Muscle of leg (tissue), 11 donors: ENCODE data around the gene MT1A. TPM values are rescaled to one million over a fixed set of nuclear protein-coding genes. Genes with fewer than 3 reads are reported as not detected.
"Not testable (repeated sequence)": the region's sequence is repeated elsewhere in the genome, so short reads cannot be mapped to it uniquely, and the experiment has no call there.

Source experiments
- DNase-seq: peaks from one replicate; pipeline ENCODE4 v3.0.0; 2013
- H3K27ac ChIP-seq: one replicate; pipeline ENCODE4 v1.5.1; 2013; ENCODE audit warnings: mild to moderate bottlenecking, low read length, control low read depth
- H3K27me3 ChIP-seq: one replicate; pipeline ENCODE4 v1.6.1; 2013; ENCODE audit warnings: low read length; ENCODE audit not compliant: control insufficient read depth, insufficient read depth
- H3K36me3 ChIP-seq: one replicate; pipeline ENCODE4 v1.6.1; 2013; ENCODE audit warnings: low read length; ENCODE audit not compliant: control insufficient read depth, insufficient read depth
- H3K4me1 ChIP-seq: one replicate; pipeline ENCODE4 v1.6.1; 2013; ENCODE audit warnings: low read length; ENCODE audit not compliant: control insufficient read depth, insufficient read depth
- H3K4me3 ChIP-seq: one replicate; pipeline ENCODE4 v1.5.1; 2013; ENCODE audit warnings: low read length, control low read depth
- H3K9me3 ChIP-seq: replicated peaks from 2 replicates; pipeline ENCODE4 v1.6.1; 2013; ENCODE audit warnings: low read depth, low read length; ENCODE audit not compliant: control insufficient read depth
- WGBS: methylation state at CpG from one replicate; pipeline ENCODE4 v1.1.5; 2013; ENCODE audit warnings: missing lambda C conversion rate; ENCODE audit not compliant: insufficient coverage; 5-methylcytosine and 5-hydroxymethylcytosine counted together
- polyA plus RNA-seq, 8 donors: library from polyadenylated mRNA; unstranded; fragments of 120-200 nt; gene quantifications; one replicate each; pipeline versions ENCODE4 v1.2.1 to v1.2.3, GENCODE V29; 2013; ENCODE audit warnings: inconsistent platforms in 1 of 8, low replicate concordance in 1 of 8; ENCODE audit not compliant: insufficient read length in 8 of 8, insufficient read depth in 1 of 8
- total RNA-seq: library from RNA; stranded (reverse); fragments of 120-200 nt; gene quantifications from one replicate; pipeline ENCODE4 v1.2.4, GENCODE V29; 2013

Gene MT1A
- total and polyA plus RNA-seq, 9 donors: 0.41 to 0.58 (median 0.55) TPM; not detected in 6

- not testable (repeated sequence) for DNase-seq, H3K27ac ChIP-seq, H3K36me3 ChIP-seq, H3K9me3 ChIP-seq, H3K4me3 ChIP-seq
- Histone ChIP-seq H3K27me3 (peaks cover 26% of the 10 kb centered on the region), H3K4me1 (peaks cover 35% of the 10 kb centered on the region)
- 77% methylated on average over 3 of the region's 4 CpGs for WGBS
Observed at GRCh38 chr16:56621665-56622445, 16.6 kb upstream of the MT1A start.

- peaks cover 22% of the 10 kb centered on the region for H3K4me1 ChIP-seq
- not testable (repeated sequence) for H3K9me3 ChIP-seq, H3K4me3 ChIP-seq, H3K27ac ChIP-seq, H3K36me3 ChIP-seq, DNase-seq
- WGBS: 74% methylated on average over 3 of the region's 5 CpGs
- H3K27me3 ChIP-seq: peaks cover 21% of the 10 kb centered on the region
Observed at GRCh38 chr16:56623184-56623583, 15.3 kb upstream of the MT1A start.

DNA sequence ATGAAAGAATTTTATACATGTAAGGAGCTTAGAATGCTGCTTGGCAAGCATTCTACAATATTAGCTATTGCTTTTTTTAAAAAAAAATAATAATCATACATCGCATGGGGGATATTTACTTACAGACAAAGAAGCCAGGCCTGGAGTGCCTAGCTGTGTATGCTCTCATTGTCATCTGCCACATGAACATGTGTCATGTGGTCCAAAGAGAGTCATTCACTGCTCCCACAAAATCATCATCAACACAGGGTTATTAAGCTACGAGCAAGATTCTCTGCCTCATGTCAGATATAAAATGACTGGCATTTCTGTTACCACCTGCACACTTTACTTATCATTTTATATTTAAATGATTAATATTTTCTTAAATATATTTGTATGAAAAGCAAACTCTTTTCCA is 14.8 kb upstream of the MT1A start:
- Histone ChIP-seq H3K4me1 (peaks cover 19% of the 10 kb centered on the region), H3K27me3 (peaks cover 22% of the 10 kb centered on the region), H3K9me3 (no peaks in the 10 kb centered on the region), H3K27ac (no peak overlapping the region), H3K4me3 (no peak overlapping the region), H3K36me3 (no peaks in the 10 kb centered on the region)
- WGBS: no CpG with 5 or more reads among the region's 2 CpGs
- no peak for DNase-seq

DNA sequence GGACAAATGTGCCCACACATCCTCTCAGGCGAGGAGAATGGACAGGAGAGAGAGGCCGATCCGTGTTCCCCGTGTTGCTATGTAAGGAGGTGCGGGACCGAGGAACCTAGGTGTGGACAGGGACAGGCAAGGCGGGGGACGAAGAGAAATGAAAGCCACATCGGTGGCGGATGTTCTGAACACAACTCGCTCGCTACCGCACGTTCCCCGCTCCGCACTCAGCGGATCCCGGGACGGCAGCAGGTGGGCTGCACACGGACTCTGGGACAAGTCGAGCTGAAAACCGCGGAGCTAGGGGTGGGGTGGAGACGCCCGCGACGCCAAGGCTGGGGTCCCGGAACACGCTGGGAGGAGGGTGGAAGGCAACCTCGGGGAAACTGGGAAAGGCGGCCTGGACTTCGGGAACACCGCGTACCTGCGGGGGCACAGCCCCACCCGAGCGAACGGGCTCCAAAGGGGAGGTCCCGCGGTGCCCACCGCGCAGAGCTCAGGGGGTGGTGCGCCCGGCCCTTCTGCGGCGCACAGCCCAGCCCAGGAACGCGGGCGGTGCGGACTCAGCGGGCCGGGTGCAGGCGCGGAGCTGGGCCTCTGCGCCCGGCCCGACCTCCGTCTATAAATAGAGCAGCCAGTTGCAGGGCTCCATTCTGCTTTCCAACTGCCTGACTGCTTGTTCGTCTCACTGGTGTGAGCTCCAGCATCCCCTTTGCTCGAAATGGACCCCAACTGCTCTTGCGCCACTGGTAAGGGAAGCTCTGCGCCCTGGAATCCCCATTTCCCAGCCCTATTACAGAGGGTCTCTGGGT is 13.1 kb upstream of the MT1A start, which contains the start of gene MT1E:
MT1E (plus strand) TSS at position 642 of the 803 bp plus-strand sequence; CDS start at position 713, 71 bp downstream.
- H3K27ac ChIP-seq: peak within 1 kb of the TSS; percentile 82
- H3K9me3 ChIP-seq: no peaks in the 10 kb centered on the region
- WGBS: 2% methylated on average over 61 of the region's 62 CpGs
- no peaks in the 10 kb centered on the region for H3K36me3 ChIP-seq
- H3K4me3 ChIP-seq: peak within 1 kb of the TSS; percentile 71
- peak; percentile 86 for DNase-seq
- peaks cover 19% of the 10 kb centered on the region for H3K4me1 ChIP-seq
- peaks cover 24% of the 10 kb centered on the region for H3K27me3 ChIP-seq

- H3K36me3 ChIP-seq: no peaks in the 10 kb centered on the region
- peak overlapping the region; percentile 71 for H3K4me3 ChIP-seq
- peaks cover 27% of the 10 kb centered on the region for H3K27me3 ChIP-seq
- peak; percentile 77 for DNase-seq
- peak overlapping the region; percentile 77 for H3K27ac ChIP-seq
- H3K4me1 ChIP-seq: peaks cover 19% of the 10 kb centered on the region
- no peaks in the 10 kb centered on the region for H3K9me3 ChIP-seq
- 21% methylated on average over 12 of the region's 16 CpGs for WGBS
Observed at GRCh38 chr16:56625943-56626654, 12.4 kb upstream of the MT1A start.

DNA sequence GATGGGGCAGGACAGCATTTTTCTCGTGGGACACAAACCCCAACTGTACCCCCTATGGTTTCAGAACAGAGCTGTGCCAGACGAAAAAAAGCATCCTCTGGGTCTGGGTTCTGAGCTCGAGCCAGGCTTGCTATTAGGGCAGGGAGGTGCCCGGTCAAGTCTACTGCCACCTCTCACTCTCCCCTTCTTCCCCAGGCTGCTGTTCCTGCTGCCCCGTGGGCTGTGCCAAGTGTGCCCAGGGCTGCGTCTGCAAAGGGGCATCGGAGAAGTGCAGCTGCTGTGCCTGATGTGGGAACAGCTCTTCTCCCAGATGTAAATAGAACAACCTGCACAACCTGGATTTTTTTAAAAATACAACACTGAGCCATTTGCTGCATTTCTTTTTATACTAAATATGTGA is 11.8 kb upstream of the MT1A start:
- WGBS: 58% methylated on average over 5 of the region's 7 CpGs
- Histone ChIP-seq H3K36me3 (no peaks in the 10 kb centered on the region), H3K4me1 (peaks cover 20% of the 10 kb centered on the region), H3K4me3 (no peak overlapping the region), H3K27ac (no peak overlapping the region), H3K27me3 (peaks cover 32% of the 10 kb centered on the region), H3K9me3 (no peaks in the 10 kb centered on the region)
- no peak for DNase-seq

DNA sequence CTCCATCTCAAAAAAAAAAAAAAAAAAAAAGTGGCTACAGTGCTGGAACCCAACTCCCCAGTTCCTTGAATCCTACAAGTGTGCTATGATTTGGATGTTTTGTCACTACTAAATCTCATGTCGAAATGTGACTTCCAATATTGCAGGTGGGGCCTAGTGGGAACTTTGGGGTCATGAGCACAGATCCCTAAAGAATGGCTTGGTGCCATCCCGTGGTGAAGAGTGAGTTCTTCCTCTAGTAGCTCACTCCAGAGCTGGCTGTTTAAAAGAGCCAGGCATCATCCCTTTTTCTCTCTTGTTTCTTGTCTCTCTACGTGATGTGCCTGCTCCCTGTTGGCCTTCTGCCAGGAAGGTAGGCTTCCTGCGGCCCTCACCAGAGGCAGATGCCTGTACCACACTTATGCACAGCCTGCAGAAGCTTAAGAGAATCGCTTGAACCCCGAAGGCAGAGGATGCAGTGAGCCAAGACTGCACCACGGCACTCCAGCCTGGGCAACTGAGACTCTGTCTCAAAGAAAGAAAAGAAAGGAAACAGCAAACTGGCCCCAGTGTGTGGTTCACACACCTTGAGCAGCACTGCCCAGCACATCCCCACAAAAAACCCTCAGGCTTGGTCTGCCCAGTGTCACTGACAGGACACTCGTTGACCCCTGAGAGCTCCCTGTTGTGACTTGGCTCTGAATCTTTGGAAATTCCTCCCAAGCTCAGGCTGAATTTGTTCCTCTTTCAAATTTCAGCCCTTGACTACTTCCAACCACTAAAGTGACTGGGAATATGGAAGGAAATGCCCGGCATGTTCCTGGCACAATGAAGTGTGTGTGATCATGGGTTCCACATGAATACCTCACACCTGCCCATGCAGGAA is 9.7 kb upstream of the MT1A start:
- Histone ChIP-seq H3K4me1 (peaks cover 32% of the 10 kb centered on the region), H3K4me3 (no peak overlapping the region), H3K36me3 (no peaks in the 10 kb centered on the region), H3K9me3 (no peaks in the 10 kb centered on the region), H3K27me3 (peaks cover 52% of the 10 kb centered on the region), H3K27ac (no peak overlapping the region)
- DNase-seq: no peak
- 39% methylated on average over 4 of the region's 9 CpGs for WGBS

DNA sequence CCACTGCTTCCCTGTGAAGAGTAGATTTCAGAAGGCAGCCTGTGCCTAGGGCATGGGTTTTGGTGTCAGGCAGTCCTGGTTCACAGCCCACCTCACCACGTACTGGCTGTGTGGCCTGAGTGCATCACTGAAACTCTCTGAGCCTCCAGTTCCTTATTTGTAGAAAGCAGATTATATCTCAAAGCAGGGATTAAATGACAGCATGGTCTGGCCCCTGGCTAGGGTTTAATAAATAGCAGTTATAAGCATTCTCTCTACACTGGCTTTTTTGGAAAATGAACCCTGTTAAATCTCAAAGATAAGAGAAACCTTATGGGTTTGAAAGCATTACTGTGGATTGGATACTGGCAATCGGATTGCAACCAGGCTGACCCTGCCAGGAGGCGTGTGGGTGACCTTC is 8.9 kb upstream of the MT1A start:
- H3K4me1 ChIP-seq: peaks cover 32% of the 10 kb centered on the region
- H3K4me3 ChIP-seq: no peak overlapping the region
- 88% methylated on average over 3 of the region's 3 CpGs for WGBS
- peaks cover 58% of the 10 kb centered on the region for H3K27me3 ChIP-seq
- H3K9me3 ChIP-seq: no peaks in the 10 kb centered on the region
- no peak for DNase-seq
- no peaks in the 10 kb centered on the region for H3K36me3 ChIP-seq
- no peak overlapping the region for H3K27ac ChIP-seq

- WGBS: 60% methylated on average over 1 of the region's 3 CpGs
- no peaks in the 10 kb centered on the region for H3K36me3 ChIP-seq
- no peaks in the 10 kb centered on the region for H3K9me3 ChIP-seq
- no peak for DNase-seq
- H3K27ac ChIP-seq: no peak overlapping the region
- H3K27me3 ChIP-seq: peaks cover 60% of the 10 kb centered on the region
- peaks cover 30% of the 10 kb centered on the region for H3K4me1 ChIP-seq
- no peak overlapping the region for H3K4me3 ChIP-seq
Observed at GRCh38 chr16:56630134-56630533, 8.3 kb upstream of the MT1A start.
